Measurements from ENCODE around the gene HOOK1. TPM values are rescaled to one million over a fixed set of nuclear protein-coding genes. Genes with fewer than 3 reads are reported as not detected.

Gene HOOK1
- total RNA-seq, 1 experiment from 2014 or later, result 0.57 TPM

- Histone ChIP-seq H3K4me1 (ENCODE audit: control insufficient read depth, insufficient read depth, low read length) (no peaks in the 10 kb centered on the region), H3K9me3 (ENCODE audit: control insufficient read depth, insufficient read depth, low read depth, low read length) (no peaks in the 10 kb centered on the region), H3K27ac (ENCODE audit: low read length) (no peak overlapping the region), H3K4me3 (ENCODE audit: low read depth in 2 of 2, low read length in 2 of 2) (no peak overlapping the region), H3K36me3 (ENCODE audit: control insufficient read depth, insufficient read depth, low read length) (no peaks in the 10 kb centered on the region; the same call in 1 of the 2 replicates), H3K27me3 (ENCODE audit: control insufficient read depth, insufficient read depth, low read length) (peaks cover 2% of the 10 kb centered on the region; the same call in 1 of the 2 replicates)
- TF ChIP-seq POLR2AphosphoS5 (IDR thresholded peaks at IDR 0.05; ENCODE audit: low read depth, low read length), result no peak
- no peak for TF ChIP-seq TCF7L2 (IDR thresholded peaks at IDR 0.05; ENCODE audit: low read depth, low read length)
- TF ChIP-seq SIN3A (IDR thresholded peaks at IDR 0.05; ENCODE audit: borderline replicate concordance, insufficient read depth, low read depth, low read length), result no peak
- TF ChIP-seq REST (IDR thresholded peaks at IDR 0.05; ENCODE audit: insufficient read depth in 1 of 2, low read depth in 2 of 2, low read length in 1 of 2), result no peak
- CTCF ChIA-PET, result interaction anchor here (0.6 kb wide), 1 partner anchor 102 kb away, joined by 3 read pairs; no protein-coding TSS in a partner anchor
- DNase-seq (ENCODE audit: low read depth, low spot score), result no peak
- in situ Hi-C loops (cut with HindIII; ENCODE audit: low pct_unique_long_range_greater_than_20kb, low sequenced_read_pairs) (no loop called here), intact Hi-C loops (cut with micrococcal nuclease; ENCODE audit: unreplicated experiment) (no loop called here)
- ATAC-seq, result no peak
- POLR2A ChIA-PET, result no interaction called here
- BruUV-seq (replicated peaks), result no TSS peak
Measured at GRCh38 chr1:59845091-59845490, 30.3 kb downstream of the HOOK1 start.

GRCh38 chr1:59846209-59846894 is 31.6 kb downstream of the HOOK1 start:
- DNase-seq (ENCODE audit: low read depth, low spot score), result no peak
- H3K4me1 ChIP-seq (ENCODE audit: control insufficient read depth, insufficient read depth, low read length), result no peaks in the 10 kb centered on the region
- TF ChIP-seq SIN3A (IDR thresholded peaks at IDR 0.05; ENCODE audit: borderline replicate concordance, insufficient read depth, low read depth, low read length) (no peak), POLR2AphosphoS5 (IDR thresholded peaks at IDR 0.05; ENCODE audit: low read depth, low read length) (no peak), TCF7L2 (IDR thresholded peaks at IDR 0.05; ENCODE audit: low read depth, low read length) (no peak), CTCF (IDR thresholded peaks at IDR 0.05) (no peak), REST (IDR thresholded peaks at IDR 0.05; ENCODE audit: insufficient read depth in 1 of 2, low read depth in 2 of 2, low read length in 1 of 2) (no peak)
- ChIA-PET CTCF (no interaction called here), POLR2A (no interaction called here)
- no peaks in the 10 kb centered on the region for H3K9me3 ChIP-seq (ENCODE audit: control insufficient read depth, insufficient read depth, low read depth, low read length)
- BruUV-seq (replicated peaks), result no TSS peak
- in situ Hi-C loops (cut with HindIII; ENCODE audit: low pct_unique_long_range_greater_than_20kb, low sequenced_read_pairs) (no loop called here), intact Hi-C loops (cut with micrococcal nuclease; ENCODE audit: unreplicated experiment) (no loop called here)
- H3K36me3 ChIP-seq (ENCODE audit: control insufficient read depth, insufficient read depth, low read length), result no peaks in the 10 kb centered on the region; the same call in 1 of the 2 replicates
- no peak overlapping the region for H3K4me3 ChIP-seq (ENCODE audit: low read depth in 2 of 2, low read length in 2 of 2)
- no peak overlapping the region for H3K27ac ChIP-seq (ENCODE audit: low read length)
- no peaks in the 10 kb centered on the region for H3K27me3 ChIP-seq (ENCODE audit: control insufficient read depth, insufficient read depth, low read length)
- ATAC-seq, result no peak
